Hepatocyte (in vitro differentiated cells): ENCODE measurements around the gene VAV2.

Experiments
- CTCF ChIP-seq: fragments of 200-600 bp; sonication (generic); IDR thresholded peaks from 2 replicates; pipeline ENCODE4 v1.5.1; 2016; ENCODE audit warnings: antibody characterized with exemption, mild to moderate bottlenecking; ENCODE audit not compliant: poor library complexity
- EZH2 ChIP-seq: fragments of 200-600 bp; sonication (generic); IDR thresholded peaks from 2 replicates; pipeline ENCODE4 v1.6.1; 2016; ENCODE audit warnings: antibody characterized with exemption, mild to moderate bottlenecking, borderline replicate concordance

- TF ChIP-seq CTCF (no peak), EZH2 (no peak)
Observed at GRCh38 chr9:134030821-134031470, 38.8 kb upstream of the VAV2 start.
